Measurements from ENCODE around the gene COMMD1.
"Not testable (repeated sequence)": the region's sequence is repeated elsewhere in the genome, so short reads cannot be mapped to it uniquely, and the experiment has no call there.

DNA sequence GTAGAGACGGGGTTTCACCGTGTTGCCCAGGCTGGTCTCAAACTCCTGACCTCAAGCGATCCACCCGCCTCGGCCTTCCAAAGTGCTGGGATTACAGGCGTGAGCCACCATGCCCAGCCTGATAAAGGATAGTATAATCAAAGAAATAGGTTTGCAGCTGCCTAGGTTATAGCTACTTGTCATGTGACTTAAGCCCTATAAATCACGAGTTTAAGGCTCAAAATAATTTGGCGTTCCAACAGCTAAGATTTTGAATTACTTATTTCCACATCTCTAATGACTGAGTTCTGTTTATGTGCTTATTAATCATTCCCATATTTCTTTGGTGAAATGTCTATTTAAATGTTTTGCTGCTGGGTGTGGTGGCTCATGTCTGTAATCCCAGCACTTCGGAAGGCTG is 49.4 kb downstream of the COMMD1 start:
- not testable (repeated sequence) for TF ChIP-seq POLR2A, POLR2AphosphoS5 (IDR thresholded peaks at IDR 0.05; ENCODE audit: low read depth, low read length)

Data from GM12892 (cell line).